NCI-H748 (cell line): ENCODE measurements around the gene ANKRD63.

Experiments used
- DNase-seq: peaks from one replicate; lab custom pipeline; 2025; ENCODE audit not compliant: unreplicated experiment; lab: John Stamatoyannopoulos, UW

ANKRD63 gene

GRCh38 chr15:40280260-40281056, 2.4 kb downstream of the ANKRD63 start:
- DNase-seq = peak; percentile 13

- peak; percentile 50 for DNase-seq
These were observed 3.3 kb downstream of the ANKRD63 start for GRCh38 chr15:40279437-40280141.

GRCh38 chr15:40278026-40278425, 4.8 kb downstream of the ANKRD63 start:
- DNase-seq = no peak

- no peak for DNase-seq
These were observed 5.4 kb downstream of the ANKRD63 start for GRCh38 chr15:40277471-40277870.

- no peak for DNase-seq
These were observed 5.9 kb downstream of the ANKRD63 start for GRCh38 chr15:40276927-40277326.

GRCh38 chr15:40275954-40276353, 6.9 kb downstream of the ANKRD63 start:
- DNase-seq = no peak

- DNase-seq = no peak
These were observed 7.3 kb downstream of the ANKRD63 start for GRCh38 chr15:40275523-40275922.

GRCh38 chr15:40274350-40275274, 8.3 kb downstream of the ANKRD63 start:
- peak; percentile 69 for DNase-seq

- no peak for DNase-seq
These were observed 9.4 kb downstream of the ANKRD63 start for GRCh38 chr15:40273428-40273827.

GRCh38 chr15:40272485-40273056, 10.3 kb downstream of the ANKRD63 start:
- DNase-seq = no peak

- no peak for DNase-seq
These were observed 11.0 kb downstream of the ANKRD63 start for GRCh38 chr15:40271685-40272484.

- DNase-seq = no peak
These were observed 12.4 kb downstream of the ANKRD63 start for GRCh38 chr15:40270246-40270995.

GRCh38 chr15:40269604-40270003, 13.3 kb downstream of the ANKRD63 start:
- DNase-seq = no peak

- DNase-seq = no peak
These were observed 15.2 kb downstream of the ANKRD63 start for GRCh38 chr15:40267670-40268069.

GRCh38 chr15:40266828-40267304, 16.0 kb downstream of the ANKRD63 start:
- no peak for DNase-seq

GRCh38 chr15:40265875-40266274, 17.0 kb downstream of the ANKRD63 start:
- no peak for DNase-seq

GRCh38 chr15:40265355-40265754, 17.5 kb downstream of the ANKRD63 start:
- no peak for DNase-seq

- no peak for DNase-seq
These were observed 18.3 kb downstream of the ANKRD63 start for GRCh38 chr15:40264321-40265153.
